ENCODE results near the gene MT1B.
"Not testable (repeated sequence)": the region's sequence is repeated elsewhere in the genome, so short reads cannot be mapped to it uniquely, and the experiment has no call there.

Gene MT1B

GRCh38 chr16:56637814-56638750, 13.6 kb upstream of the MT1B start, which contains the start of gene MT1A:
TSS of gene MT1A (plus strand) at chr16:56638666. CDS start at chr16:56638739, 73 bp downstream.
- DNase-seq (ENCODE audit: low read depth in 2 of 2) = no peak

DNA sequence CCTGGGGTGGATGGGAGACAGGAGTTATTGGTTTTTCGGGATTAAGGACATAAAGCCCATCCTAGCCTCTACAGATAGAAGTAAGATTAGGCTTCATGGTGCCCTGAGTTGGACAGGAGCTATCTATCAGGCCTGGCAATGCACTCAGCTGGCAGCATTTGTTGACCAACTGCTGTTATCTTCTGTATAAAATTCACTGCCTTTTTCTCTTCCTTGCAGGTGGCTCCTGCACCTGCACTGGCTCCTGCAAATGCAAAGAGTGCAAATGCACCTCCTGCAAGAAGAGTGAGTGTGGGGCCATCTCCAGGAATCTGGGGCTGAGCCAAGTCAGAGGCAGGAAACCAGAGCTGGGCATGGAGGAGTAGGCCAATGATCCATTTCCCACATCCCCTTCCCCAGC, 12.6 kb upstream of the MT1B start:
- DNase-seq (ENCODE audit: low read depth in 2 of 2) = no peak

DNA sequence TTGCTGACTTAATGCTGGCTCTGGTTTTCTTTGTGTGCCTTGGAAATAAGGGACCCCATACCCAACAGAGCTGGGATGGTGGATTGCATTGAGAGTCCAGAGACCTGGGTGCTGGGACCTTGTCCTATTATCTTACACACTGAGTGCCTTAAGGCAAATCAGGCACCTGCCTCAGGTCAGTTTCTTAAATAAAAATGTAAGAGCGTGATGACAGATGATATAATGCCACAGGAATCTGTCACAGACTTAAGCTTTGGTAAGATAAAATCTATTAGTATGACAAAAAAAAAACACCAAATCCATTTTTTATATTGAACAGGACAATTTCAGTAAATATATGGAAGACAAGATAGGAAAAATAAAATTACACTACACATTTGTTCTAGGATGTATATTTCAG, 11.6 kb upstream of the MT1B start:
- DNase-seq (ENCODE audit: low read depth in 2 of 2) = no peak

GRCh38 chr16:56641166-56641565, 10.5 kb upstream of the MT1B start:
- no peak for DNase-seq (ENCODE audit: low read depth in 2 of 2)

DNA sequence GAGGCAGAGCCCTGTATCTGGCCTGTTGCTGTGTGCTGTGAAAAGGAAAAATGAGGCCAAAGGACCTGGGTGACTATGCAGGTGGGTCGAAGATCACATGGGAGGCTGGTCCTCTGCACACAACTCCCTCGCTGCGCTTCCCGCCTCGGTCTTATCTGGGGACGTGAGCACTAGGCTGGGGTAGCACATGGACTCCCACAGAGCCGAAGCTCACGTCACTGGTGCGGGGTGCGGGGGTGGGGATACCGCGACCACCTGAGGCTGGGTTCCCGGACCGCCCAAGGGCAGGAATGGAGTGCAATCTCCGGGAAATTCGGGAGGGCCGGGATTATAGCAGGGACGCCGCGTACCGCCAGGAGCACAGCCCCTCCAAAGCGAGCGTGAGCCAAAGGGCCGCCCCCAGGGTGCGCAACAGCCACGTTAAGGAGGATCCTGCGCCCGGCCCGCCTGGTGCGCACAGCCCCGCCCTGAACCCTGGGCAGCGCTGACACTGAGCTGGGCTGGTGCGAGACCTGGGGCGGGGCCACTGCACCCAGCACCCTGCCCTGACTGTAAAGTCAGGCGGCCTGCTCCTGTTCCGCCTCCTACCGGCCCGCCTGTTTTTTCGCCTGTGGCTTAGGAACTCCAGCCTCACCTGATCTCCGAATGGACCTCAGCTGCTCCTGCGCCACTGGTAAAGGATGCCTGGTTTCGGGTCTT, 8.5 kb upstream of the MT1B start:
- peak; percentile 46 to 56 for DNase-seq (ENCODE audit: low read depth in 2 of 2)

- DNase-seq (ENCODE audit: low read depth in 2 of 2) = no peak
These were observed 7.9 kb upstream of the MT1B start for GRCh38 chr16:56643833-56644232.

DNA sequence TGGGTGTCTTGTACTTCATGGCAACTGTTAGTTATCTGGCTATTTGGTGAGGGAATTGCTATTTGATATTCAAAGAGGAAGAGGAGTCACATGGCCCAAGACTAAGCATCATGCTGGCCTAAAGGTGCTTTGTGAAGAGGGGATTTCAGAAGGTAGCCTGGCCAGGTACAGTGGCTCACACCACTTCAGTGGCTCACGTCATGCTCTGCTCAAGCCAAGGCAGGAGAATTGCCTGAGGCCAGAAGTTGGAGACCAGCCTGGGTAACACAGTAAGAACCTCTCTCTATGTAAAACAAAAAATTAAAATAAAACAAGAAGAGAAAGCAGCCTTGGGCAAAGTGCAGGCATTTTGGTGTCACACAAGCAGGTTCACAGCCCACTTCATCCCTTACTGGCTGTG, 6.4 kb upstream of the MT1B start:
- DNase-seq (ENCODE audit: low read depth in 2 of 2) = no peak

DNA sequence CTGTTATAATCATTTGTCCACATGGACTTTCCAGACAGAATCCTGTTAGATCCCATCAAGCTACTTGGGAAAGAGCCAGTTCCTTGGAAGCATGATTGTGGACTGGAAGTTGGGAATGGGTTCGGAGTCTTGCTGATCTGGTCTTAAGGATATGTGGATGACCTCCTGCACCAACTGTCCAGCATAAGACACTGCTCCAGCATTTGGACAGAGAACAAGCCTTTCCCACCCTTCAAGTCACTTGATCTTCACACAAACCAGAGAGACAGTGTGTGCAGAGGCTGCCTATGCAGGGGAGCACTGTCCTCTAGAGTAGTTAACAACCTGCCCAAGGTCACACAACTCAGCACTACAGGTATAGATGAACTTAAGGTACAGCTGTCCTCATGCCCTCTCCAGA, 5.8 kb upstream of the MT1B start:
- DNase-seq (ENCODE audit: low read depth in 2 of 2) = no peak

DNA sequence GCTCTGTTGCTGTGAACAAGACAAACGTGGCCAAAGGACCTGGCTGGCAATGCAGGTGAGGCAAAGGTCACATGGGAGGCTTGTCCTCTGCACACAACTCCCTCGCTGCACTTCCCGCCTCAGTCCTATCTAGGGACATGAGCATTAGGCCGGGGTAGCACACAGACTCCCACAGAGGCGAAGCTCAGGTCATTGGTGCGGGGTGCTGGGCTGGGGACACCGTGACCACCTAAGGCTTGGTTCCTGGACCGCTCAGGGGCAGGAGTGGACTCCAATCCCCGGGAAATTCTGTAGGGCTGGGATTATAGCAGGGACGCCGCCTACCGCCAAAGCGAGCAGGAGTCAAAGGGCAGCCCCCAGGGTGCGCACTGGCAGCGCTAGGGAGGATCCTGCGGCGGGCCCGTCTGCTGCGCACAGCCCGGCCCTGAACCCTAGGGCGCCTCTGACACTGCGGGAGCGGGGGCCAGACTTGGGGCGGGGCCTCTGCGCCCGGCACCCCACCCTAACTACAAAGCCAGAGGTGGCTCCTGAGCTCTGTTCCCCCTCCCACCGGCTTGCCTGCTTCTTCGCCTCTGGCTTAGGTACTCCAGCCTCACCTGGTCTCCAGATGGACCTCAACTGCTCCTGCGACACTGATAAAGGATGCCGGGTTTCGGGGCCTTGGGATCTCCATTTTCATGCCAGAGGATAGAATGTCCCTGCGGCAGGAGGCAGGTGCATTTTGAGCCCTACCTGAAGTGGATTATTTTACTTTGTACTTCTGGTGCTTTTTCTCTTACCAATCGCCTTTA, 3.9 kb upstream of the MT1B start:
- DNase-seq (ENCODE audit: low read depth in 2 of 2) = no peak

GRCh38 chr16:56649271-56649670, 2.4 kb upstream of the MT1B start:
- no peak for DNase-seq (ENCODE audit: low read depth in 2 of 2)

GRCh38 chr16:56649820-56650219, 1.9 kb upstream of the MT1B start:
- no peak for DNase-seq (ENCODE audit: low read depth in 2 of 2)

- DNase-seq (ENCODE audit: low read depth in 2 of 2) = no peak
These were observed 914 bp downstream of the MT1B start for GRCh38 chr16:56652600-56652999.

- no peak for DNase-seq (ENCODE audit: low read depth in 2 of 2)
These were observed 1.5 kb downstream of the MT1B start for GRCh38 chr16:56653218-56653617.

DNA sequence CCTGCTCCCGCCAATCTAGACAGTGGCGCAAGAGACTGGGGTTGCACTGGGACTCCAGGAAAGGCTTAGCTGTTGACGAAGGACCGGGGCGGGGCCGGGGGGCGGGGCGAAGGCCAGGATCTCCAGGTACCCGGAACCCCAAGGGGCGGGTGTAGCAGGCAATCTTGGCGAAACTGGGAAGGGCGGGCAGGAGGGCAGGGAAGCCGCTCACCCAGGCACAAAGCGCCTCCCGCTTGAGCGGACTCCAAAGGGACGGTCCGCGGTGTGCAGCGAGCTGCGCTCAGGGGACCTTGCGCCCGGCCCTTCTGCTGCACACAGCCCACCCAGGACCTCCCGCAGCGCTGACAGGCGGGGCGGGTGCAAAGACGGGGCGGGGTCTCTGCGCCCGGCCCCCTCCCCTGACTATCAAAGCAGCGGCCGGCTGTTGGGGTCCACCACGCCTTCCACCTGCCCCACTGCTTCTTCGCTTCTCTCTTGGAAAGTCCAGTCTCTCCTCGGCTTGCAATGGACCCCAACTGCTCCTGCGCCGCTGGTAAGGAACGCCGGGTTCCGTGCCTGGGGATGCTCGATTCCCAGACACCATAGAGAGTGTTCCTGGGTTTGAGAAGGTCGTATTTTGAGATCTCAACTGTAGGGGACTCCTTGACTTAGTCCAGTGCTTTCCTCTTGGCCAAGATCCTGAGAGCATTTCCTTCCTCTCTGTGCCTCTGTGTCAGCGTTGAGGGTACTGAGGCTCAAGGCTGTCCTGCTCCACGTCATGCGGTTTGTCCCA, 6.1 kb downstream of the MT1B start, which contains the start of gene MT1F:
TSS of gene MT1F (plus strand) at position 405 of the 772 bp plus-strand sequence. CDS start at position 505, 100 bp downstream.
- DNase-seq (ENCODE audit: low read depth in 2 of 2) = peak; percentile 37 to 55

DNA sequence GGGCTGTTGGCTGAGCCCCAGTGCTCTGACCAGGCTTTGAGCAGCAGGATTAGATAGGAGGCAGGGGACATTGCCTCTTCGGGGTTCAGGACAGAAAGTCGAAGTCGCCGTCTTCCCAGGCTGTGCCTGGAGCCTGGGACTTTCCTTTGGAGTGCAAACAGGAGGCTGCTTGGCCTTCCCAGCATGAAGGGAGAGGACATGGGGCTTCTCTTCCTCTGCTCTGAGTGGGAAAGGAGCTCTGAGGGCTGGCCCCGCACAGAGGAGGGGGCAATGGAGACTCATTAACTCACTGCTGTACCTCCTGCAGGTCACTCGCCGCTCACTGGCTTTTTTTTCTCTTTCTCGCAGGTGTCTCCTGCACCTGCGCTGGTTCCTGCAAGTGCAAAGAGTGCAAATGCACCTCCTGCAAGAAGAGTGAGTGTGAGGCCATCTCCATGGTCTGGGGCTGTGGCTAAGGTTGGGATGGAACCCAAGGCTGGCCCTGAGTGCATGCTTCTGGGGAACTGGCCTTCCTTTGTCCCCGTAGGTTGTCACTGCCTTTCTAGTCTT, 6.7 kb downstream of the MT1B start:
- DNase-seq (ENCODE audit: low read depth in 2 of 2) = no peak

- no peak for DNase-seq (ENCODE audit: low read depth in 2 of 2)
These were observed 11.0 kb downstream of the MT1B start for GRCh38 chr16:56662357-56663354.

- DNase-seq (ENCODE audit: low read depth in 2 of 2) = no peak
These were observed 12.8 kb downstream of the MT1B start for GRCh38 chr16:56664506-56664905.

GRCh38 chr16:56665286-56666261, 13.9 kb downstream of the MT1B start:
- DNase-seq (ENCODE audit: low read depth in 2 of 2) = not testable (repeated sequence)

Measured in stimulated activated CD8-positive, alpha-beta memory T cell treated with anti-CD3 and anti-CD28 coated beads, Interleukin-2, amount 100 ng/mL, for 1 hour (primary cell).